Astrocyte (in vitro differentiated cells and primary cell): Measurements from ENCODE around the gene CTIF. TPM values are rescaled to one million over a fixed set of nuclear protein-coding genes. Genes with fewer than 3 reads are reported as not detected.

ENCODE experiments used
- DNase-seq: peaks from one replicate; pipeline ENCODE4 v3.0.0-alpha.2; 2010; ENCODE audit warnings: low read depth
- FAIRE-seq: peaks from 2 replicates; lab custom pipeline; 2011; peaks lifted over from hg19 to GRCh38; lab: Jason Lieb, UNC
- H2AFZ ChIP-seq: 2 replicates; pipeline ENCODE4 v1.6.0; 2012; ENCODE audit warnings: low read depth, low read length, inconsistent platforms
- H3K27ac ChIP-seq: 2 replicates; pipeline ENCODE4 v1.5.1; 2011; ENCODE audit warnings: low read depth, low read length, inconsistent platforms
- H3K27me3 ChIP-seq: 2 replicates; pipeline ENCODE4 v1.6.0; 2011; ENCODE audit warnings: low read length, inconsistent platforms; ENCODE audit not compliant: insufficient read depth
- H3K36me3 ChIP-seq: 2 replicates; pipeline ENCODE4 v1.5.1; 2011; ENCODE audit warnings: low read length, inconsistent platforms; ENCODE audit not compliant: insufficient read depth
- H3K4me1 ChIP-seq: 2 replicates; pipeline ENCODE4 v1.5.1; 2011; ENCODE audit warnings: low read length, inconsistent platforms; ENCODE audit not compliant: insufficient read depth
- H3K4me2 ChIP-seq: 2 replicates; pipeline ENCODE4 v1.6.0; 2012; ENCODE audit warnings: low read length, inconsistent platforms
- H3K4me3 ChIP-seq: 2 replicates; pipeline ENCODE4 v1.5.1; 2011; ENCODE audit warnings: low read depth, mild to moderate bottlenecking, low read length, inconsistent platforms; ENCODE audit not compliant: insufficient read depth
- H3K79me2 ChIP-seq: 2 replicates; pipeline ENCODE4 v1.6.0; 2012; ENCODE audit warnings: mild to moderate bottlenecking, low read length, inconsistent platforms; ENCODE audit not compliant: insufficient read depth
- H3K9ac ChIP-seq: 2 replicates; pipeline ENCODE4 v1.6.0; 2012; ENCODE audit warnings: mild to moderate bottlenecking, low read length, inconsistent platforms
- H3K9me3 ChIP-seq: 2 replicates; pipeline ENCODE4 v1.5.1; 2012; ENCODE audit warnings: low read depth, mild to moderate bottlenecking, low read length, inconsistent platforms; ENCODE audit not compliant: insufficient read depth
- H4K20me1 ChIP-seq: 2 replicates; pipeline ENCODE4 v1.6.0; 2012; ENCODE audit warnings: low read length, inconsistent platforms; ENCODE audit not compliant: insufficient read depth
- H3K27ac Mint-ChIP-seq: one replicate; pipeline ENCODE4 v1.8.0; 2021; ENCODE audit warnings: mild to moderate bottlenecking, mixed read lengths; ENCODE audit not compliant: unreplicated experiment
- H3K27me3 Mint-ChIP-seq: one replicate; pipeline ENCODE4 v1.8.0; 2021; ENCODE audit warnings: low read depth, mixed read lengths; ENCODE audit not compliant: unreplicated experiment
- H3K36me3 Mint-ChIP-seq: one replicate; pipeline ENCODE4 v1.8.0; 2021; ENCODE audit warnings: low read depth, mixed read lengths; ENCODE audit not compliant: unreplicated experiment
- H3K4me1 Mint-ChIP-seq: one replicate; pipeline ENCODE4 v1.8.0; 2021; ENCODE audit warnings: low read depth, mixed read lengths; ENCODE audit not compliant: unreplicated experiment
- H3K4me3 Mint-ChIP-seq: one replicate; pipeline ENCODE4 v1.8.0; 2021; ENCODE audit warnings: mild to moderate bottlenecking, moderate library complexity, mixed read lengths; ENCODE audit not compliant: unreplicated experiment
- H3K9me3 Mint-ChIP-seq: one replicate; pipeline ENCODE4 v1.8.0; 2021; ENCODE audit warnings: mild to moderate bottlenecking, mixed read lengths; ENCODE audit not compliant: unreplicated experiment
- EZH2 ChIP-seq: IDR thresholded peaks from 2 replicates; pipeline ENCODE4 v1.6.1; 2012; ENCODE audit warnings: mild to moderate bottlenecking, low read length, inconsistent platforms; ENCODE audit not compliant: insufficient read depth
- total RNA-seq: library from RNA; stranded (reverse); gene quantifications from 2 replicates; pipeline ENCODE4 v1.2.1, GENCODE V29; 2021
- TF ChIP-seq, protein P1 (sequence below): IDR thresholded peaks from 2 replicates; pipeline ENCODE4 v1.5.1; 2011; ENCODE audit warnings: low read depth, mild to moderate bottlenecking, inconsistent platforms, low read length, moderate library complexity; ENCODE audit not compliant: insufficient read depth

CTIF gene
- total RNA-seq, 1 donor from 2014 or later: 101 TPM

DNA sequence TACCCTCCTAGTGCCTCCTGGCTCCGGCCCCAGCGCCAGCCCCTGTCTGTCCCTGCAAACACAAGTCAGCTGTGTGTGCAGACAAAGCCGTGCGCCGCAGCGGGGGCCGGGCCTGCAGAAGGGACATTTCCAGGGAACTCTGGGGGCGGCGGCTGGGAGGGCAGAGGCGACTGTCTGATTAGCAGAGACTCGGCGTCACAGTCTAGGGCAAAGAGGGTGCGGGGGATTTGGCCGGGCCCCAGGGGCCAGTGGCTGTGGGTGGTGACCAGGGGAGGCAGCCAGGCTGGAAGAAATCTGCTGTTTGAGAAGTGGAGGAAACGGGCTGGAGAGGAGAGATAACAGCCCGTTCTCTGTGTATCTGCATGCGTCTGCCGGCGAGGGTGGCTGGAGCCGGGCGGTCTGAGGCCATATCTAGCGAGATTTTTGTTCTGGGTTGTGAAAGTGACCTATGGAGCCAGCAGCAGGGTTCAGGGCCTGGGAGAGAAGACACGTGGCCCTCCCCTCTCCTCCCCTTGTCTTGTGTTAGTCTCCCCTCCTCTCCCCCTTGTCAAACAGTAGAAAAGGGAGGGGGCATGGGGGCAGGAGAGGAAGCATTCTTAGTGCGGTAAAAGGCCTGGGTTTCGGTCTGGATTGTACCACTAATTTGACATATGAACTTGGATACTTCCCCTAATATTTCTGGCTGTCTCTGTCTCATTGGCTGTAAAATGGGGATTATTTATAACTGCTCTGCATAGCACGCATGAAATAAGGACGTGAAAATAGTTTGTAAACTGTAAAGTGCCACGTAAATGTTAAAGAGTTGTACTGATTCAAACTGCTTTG is 242.5 kb downstream of the CTIF start:
- H2AFZ ChIP-seq: no peak overlapping the region
- peak overlapping the region; percentile 7 for H3K4me3 ChIP-seq
- FAIRE-seq (no peak), DNase-seq (peak; percentile 52)
- TF ChIP-seq, protein P1, sequence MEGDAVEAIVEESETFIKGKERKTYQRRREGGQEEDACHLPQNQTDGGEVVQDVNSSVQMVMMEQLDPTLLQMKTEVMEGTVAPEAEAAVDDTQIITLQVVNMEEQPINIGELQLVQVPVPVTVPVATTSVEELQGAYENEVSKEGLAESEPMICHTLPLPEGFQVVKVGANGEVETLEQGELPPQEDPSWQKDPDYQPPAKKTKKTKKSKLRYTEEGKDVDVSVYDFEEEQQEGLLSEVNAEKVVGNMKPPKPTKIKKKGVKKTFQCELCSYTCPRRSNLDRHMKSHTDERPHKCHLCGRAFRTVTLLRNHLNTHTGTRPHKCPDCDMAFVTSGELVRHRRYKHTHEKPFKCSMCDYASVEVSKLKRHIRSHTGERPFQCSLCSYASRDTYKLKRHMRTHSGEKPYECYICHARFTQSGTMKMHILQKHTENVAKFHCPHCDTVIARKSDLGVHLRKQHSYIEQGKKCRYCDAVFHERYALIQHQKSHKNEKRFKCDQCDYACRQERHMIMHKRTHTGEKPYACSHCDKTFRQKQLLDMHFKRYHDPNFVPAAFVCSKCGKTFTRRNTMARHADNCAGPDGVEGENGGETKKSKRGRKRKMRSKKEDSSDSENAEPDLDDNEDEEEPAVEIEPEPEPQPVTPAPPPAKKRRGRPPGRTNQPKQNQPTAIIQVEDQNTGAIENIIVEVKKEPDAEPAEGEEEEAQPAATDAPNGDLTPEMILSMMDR: no peak
- no peak for TF ChIP-seq EZH2
- no peak overlapping the region for H3K4me3 Mint-ChIP-seq
- no peaks in the 10 kb centered on the region for H3K9me3 Mint-ChIP-seq
- H3K27ac ChIP-seq: peak overlapping the region; percentile 54
- peaks cover 53% of the 10 kb centered on the region for H3K4me1 Mint-ChIP-seq
- H3K36me3 ChIP-seq: no peaks in the 10 kb centered on the region
- H3K27ac Mint-ChIP-seq: peak overlapping the region; percentile 31
- H3K36me3 Mint-ChIP-seq: peaks cover 33% of the 10 kb centered on the region
- peaks cover 43% of the 10 kb centered on the region for H3K4me1 ChIP-seq
- H3K27me3 ChIP-seq: no peaks in the 10 kb centered on the region
- peak overlapping the region; percentile 73 for H3K4me2 ChIP-seq
- peaks cover 11% of the 10 kb centered on the region for H4K20me1 ChIP-seq
- H3K27me3 Mint-ChIP-seq: no peaks in the 10 kb centered on the region
- no peaks in the 10 kb centered on the region for H3K9me3 ChIP-seq
- no peaks in the 10 kb centered on the region for H3K79me2 ChIP-seq
- H3K9ac ChIP-seq: peak overlapping the region; percentile 64

DNA sequence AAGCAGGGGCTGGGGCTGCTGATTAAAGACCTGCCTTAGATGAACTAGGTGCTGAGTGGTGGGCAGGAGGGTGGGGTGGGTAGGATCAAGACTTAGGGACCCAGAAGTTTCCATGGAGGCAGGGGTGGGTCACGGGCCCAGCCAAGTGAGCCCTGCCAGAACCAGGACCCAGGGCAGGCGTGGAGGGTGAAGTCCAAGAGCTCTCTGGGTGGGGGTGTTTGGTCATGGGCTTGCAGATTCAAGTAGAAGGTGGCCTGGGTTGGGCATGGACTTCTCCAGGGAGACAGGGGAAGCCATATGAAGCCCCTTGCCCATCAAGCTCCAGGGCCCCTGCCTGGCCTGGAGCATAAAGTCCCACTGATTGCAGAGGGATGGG is 243.1 kb downstream of the CTIF start:
- TF ChIP-seq, protein P1: no peak
- TF ChIP-seq EZH2: no peak
- Histone ChIP-seq H3K27me3 (no peaks in the 10 kb centered on the region), H3K9me3 (no peaks in the 10 kb centered on the region), H4K20me1 (peaks cover 5% of the 10 kb centered on the region), H3K36me3 (no peaks in the 10 kb centered on the region), H3K4me1 (peaks cover 42% of the 10 kb centered on the region), H2AFZ (no peak overlapping the region), H3K4me2 (peak overlapping the region; percentile 73), H3K27ac (peak overlapping the region; percentile 54), H3K9ac (peak overlapping the region; percentile 64), H3K79me2 (no peaks in the 10 kb centered on the region), H3K4me3 (no peak overlapping the region)
- Mint-ChIP-seq H3K27me3 (no peaks in the 10 kb centered on the region), H3K36me3 (peaks cover 33% of the 10 kb centered on the region), H3K9me3 (no peaks in the 10 kb centered on the region), H3K27ac (no peak overlapping the region), H3K4me1 (peaks cover 51% of the 10 kb centered on the region), H3K4me3 (no peak overlapping the region)
- DNase-seq (no peak), FAIRE-seq (no peak)

DNA sequence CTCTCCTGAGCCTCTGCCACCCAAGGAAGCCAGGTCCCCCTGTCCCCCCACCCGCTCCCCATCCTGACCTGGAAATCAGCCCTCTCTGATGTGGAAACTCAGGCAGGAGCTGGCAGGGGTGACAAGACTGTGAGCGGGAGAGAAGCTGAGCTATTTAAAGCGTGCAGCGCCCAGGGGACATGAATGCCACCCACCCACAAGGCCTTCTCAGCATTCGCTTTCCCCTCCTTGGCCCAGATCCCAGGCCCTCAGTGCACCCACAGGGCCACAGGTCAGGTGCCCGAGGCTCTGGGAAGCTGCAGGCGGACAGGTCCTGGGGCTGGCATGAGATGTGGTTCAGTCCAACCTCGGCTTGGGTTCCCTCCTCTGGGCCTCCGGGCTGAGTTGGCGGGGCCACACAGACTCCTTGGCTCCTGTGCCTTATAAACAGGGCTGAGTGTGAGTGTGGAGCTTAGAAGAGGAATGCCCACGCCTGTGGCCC is 243.6 kb downstream of the CTIF start:
- Mint-ChIP-seq H3K4me1 (peaks cover 56% of the 10 kb centered on the region), H3K27ac (no peak overlapping the region), H3K27me3 (no peaks in the 10 kb centered on the region), H3K36me3 (peaks cover 33% of the 10 kb centered on the region), H3K4me3 (no peak overlapping the region), H3K9me3 (no peaks in the 10 kb centered on the region)
- Histone ChIP-seq H3K27ac (no peak overlapping the region), H4K20me1 (peaks cover 2% of the 10 kb centered on the region), H3K79me2 (no peaks in the 10 kb centered on the region), H3K9ac (peak overlapping the region; percentile 64), H3K9me3 (no peaks in the 10 kb centered on the region), H3K4me2 (no peak overlapping the region), H3K4me3 (no peak overlapping the region), H2AFZ (no peak overlapping the region), H3K4me1 (peaks cover 44% of the 10 kb centered on the region), H3K27me3 (no peaks in the 10 kb centered on the region), H3K36me3 (no peaks in the 10 kb centered on the region)
- FAIRE-seq (no peak), DNase-seq (no peak)
- TF ChIP-seq EZH2: no peak
- TF ChIP-seq, protein P1: no peak
